Activated CD8-positive, alpha-beta T cell treated with anti-CD3 and anti-CD28 coated beads for 36 hours (primary cell): Measurements from ENCODE around the gene COX7A1. TPM values are rescaled to one million over a fixed set of nuclear protein-coding genes. Genes with fewer than 3 reads are reported as not detected.

ENCODE experiments used
- ATAC-seq: fragments of 200-7000 bp; cut with Tn5 transposase; one replicate; pipeline ENCODE4 v1.10.0; 2021; ENCODE audit warnings: mild to moderate bottlenecking, moderate library complexity
- CTCF ChIA-PET: fragments of 350-600 bp; sonication (Branson Sonifier 250); formaldehyde crosslinking; loops from one replicate; lab custom pipeline; 2021; ENCODE audit warnings: antibody characterized with exemption; lab: Charles Lee
- POLR2A ChIA-PET: fragments of 350-600 bp; sonication (Branson Sonifier 250); formaldehyde crosslinking; loops from one replicate; lab custom pipeline; 2021; ENCODE audit warnings: antibody characterized with exemption; lab: Charles Lee
- DNase-seq: peaks from one replicate; pipeline ENCODE4 v3.0.0-alpha.2; 2020
- H3K27ac Mint-ChIP-seq: one replicate; pipeline ENCODE4 v1.8.0; 2021; ENCODE audit warnings: mild to moderate bottlenecking, mixed read lengths
- H3K27me3 Mint-ChIP-seq: one replicate; pipeline ENCODE4 v1.8.0; 2021; ENCODE audit warnings: mixed read lengths
- H3K36me3 Mint-ChIP-seq: one replicate; pipeline ENCODE4 v1.8.0; 2021; ENCODE audit warnings: low read depth, mixed read lengths
- H3K4me1 Mint-ChIP-seq: one replicate; pipeline ENCODE4 v1.8.0; 2021; ENCODE audit warnings: low read depth, mixed read lengths
- H3K4me3 Mint-ChIP-seq: one replicate; pipeline ENCODE4 v1.8.0; 2021; ENCODE audit warnings: mild to moderate bottlenecking, moderate library complexity, mixed read lengths
- H3K9me3 Mint-ChIP-seq: one replicate; pipeline ENCODE4 v1.8.0; 2021; ENCODE audit warnings: mixed read lengths
- intact Hi-C: fragments of 100-400 bp; cut with micrococcal nuclease; formaldehyde crosslinking; loops from one replicate; pipeline ENCODE4 v1.10.0; 2022
- total RNA-seq, 2 experiments: library from RNA; stranded (reverse); gene quantifications; one replicate each; pipeline ENCODE4 v1.2.3, GENCODE V29; 2021
- TF ChIP-seq, protein P1 (sequence below): fragments of 200-600 bp; IDR thresholded peaks from one replicate; pipeline ENCODE4 v1.8.0; 2022; ENCODE audit warnings: antibody characterized with exemption, mild to moderate bottlenecking

The COX7A1 gene
- total RNA-seq, 2 experiments from 2014 or later, result not detected

DNA sequence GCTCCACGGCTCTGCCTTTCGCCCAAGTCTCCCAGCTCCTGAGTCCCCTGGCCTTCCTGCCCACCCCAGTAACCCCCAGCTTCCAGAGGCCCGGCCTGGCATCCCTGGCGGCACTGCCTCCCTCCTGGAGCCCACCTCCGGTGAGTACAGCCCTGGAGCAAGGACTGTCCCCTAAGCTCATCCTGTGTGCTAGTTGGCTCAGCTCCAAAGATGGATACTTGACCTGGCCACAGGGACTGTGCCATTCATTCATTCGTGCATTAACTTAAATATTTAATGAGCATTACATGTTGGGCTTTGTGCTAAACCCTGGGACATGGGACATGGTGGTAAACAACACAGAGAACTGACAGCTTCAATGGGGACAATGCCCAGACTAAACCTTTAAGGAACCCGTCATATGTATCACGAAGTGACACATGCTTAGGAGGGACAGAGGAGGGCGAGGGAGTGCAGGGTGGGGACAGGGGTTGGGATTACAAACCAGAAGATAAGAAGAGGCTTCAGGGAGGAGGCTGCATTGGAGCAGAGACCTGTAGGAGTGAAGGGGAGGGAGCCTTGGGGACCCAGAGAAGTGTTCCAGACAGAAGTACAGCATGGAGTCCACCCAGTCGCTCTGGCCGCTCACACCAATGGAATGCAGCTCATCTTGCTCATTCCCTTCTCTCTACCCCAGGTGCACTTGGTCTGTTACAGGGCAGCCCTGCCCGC, 48.2 kb downstream of the COX7A1 start:
- ChIA-PET POLR2A (interaction anchor here (0.9 to 1.4 kb wide), 5 partner anchors 9 to 90 kb away, joined by 3 to 5 read pairs (median 3); partner anchors contain the start of gene ALKBH6), CTCF (interaction anchor here (1.0 to 1.5 kb wide), 5 partner anchors 9 to 66 kb away, joined by 3 to 5 read pairs (median 3); no protein-coding TSS in a partner anchor)
- Mint-ChIP-seq H3K4me3 (no peak overlapping the region), H3K9me3 (no peaks in the 10 kb centered on the region), H3K36me3 (peaks cover 13% of the 10 kb centered on the region), H3K27ac (no peak overlapping the region), H3K27me3 (no peaks in the 10 kb centered on the region), H3K4me1 (no peaks in the 10 kb centered on the region)
- no peak for ATAC-seq
- intact Hi-C loops, result no loop called here
- TF ChIP-seq, protein P1, sequence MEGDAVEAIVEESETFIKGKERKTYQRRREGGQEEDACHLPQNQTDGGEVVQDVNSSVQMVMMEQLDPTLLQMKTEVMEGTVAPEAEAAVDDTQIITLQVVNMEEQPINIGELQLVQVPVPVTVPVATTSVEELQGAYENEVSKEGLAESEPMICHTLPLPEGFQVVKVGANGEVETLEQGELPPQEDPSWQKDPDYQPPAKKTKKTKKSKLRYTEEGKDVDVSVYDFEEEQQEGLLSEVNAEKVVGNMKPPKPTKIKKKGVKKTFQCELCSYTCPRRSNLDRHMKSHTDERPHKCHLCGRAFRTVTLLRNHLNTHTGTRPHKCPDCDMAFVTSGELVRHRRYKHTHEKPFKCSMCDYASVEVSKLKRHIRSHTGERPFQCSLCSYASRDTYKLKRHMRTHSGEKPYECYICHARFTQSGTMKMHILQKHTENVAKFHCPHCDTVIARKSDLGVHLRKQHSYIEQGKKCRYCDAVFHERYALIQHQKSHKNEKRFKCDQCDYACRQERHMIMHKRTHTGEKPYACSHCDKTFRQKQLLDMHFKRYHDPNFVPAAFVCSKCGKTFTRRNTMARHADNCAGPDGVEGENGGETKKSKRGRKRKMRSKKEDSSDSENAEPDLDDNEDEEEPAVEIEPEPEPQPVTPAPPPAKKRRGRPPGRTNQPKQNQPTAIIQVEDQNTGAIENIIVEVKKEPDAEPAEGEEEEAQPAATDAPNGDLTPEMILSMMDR, result no peak
- no peak for DNase-seq

DNA sequence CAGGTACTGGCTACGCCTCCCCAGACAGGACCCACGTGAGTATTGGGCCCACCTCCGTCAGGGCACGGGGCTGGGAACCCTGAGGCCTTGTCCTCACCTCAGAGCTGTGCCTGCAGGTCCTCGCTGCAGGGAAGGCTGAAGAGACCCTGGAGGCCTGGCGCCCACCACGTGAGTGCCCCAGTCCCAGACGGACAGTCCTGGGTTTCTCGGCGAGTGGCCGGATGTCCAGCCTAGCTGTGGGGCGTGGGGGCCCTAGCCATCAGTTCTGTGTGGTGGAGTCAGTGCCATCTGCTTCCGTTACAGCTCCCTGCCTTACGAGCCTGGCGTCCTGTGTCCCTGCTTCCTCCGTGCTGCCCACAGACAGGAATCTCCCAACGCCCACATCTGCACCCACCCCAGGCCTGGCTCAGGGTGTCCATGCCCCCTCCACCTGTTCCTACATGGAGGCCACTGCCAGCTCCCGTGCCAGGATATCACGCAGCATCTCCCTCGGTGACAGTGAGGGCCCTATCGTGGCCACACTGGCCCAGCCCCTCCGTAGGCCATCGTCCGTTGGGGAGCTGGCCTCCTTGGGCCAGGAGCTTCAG, 49.1 kb downstream of the COX7A1 start:
- intact Hi-C loops, result no loop called here
- Mint-ChIP-seq H3K9me3 (no peaks in the 10 kb centered on the region), H3K4me1 (no peaks in the 10 kb centered on the region), H3K27me3 (no peaks in the 10 kb centered on the region), H3K4me3 (no peak overlapping the region), H3K36me3 (peaks cover 16% of the 10 kb centered on the region), H3K27ac (no peak overlapping the region)
- POLR2A ChIA-PET, result interaction anchor here (1.0 to 1.4 kb wide), 4 partner anchors 8 to 89 kb away, joined by 3 to 5 read pairs (median 3); partner anchors contain the start of gene ALKBH6
- no peak for DNase-seq
- TF ChIP-seq, protein P1, result no peak
- no peak for ATAC-seq
- CTCF ChIA-PET, result interaction anchor here (1.1 to 1.5 kb wide), 3 partner anchors 25 to 67 kb away, joined by 3 to 5 read pairs (median 3); no protein-coding TSS in a partner anchor

DNA sequence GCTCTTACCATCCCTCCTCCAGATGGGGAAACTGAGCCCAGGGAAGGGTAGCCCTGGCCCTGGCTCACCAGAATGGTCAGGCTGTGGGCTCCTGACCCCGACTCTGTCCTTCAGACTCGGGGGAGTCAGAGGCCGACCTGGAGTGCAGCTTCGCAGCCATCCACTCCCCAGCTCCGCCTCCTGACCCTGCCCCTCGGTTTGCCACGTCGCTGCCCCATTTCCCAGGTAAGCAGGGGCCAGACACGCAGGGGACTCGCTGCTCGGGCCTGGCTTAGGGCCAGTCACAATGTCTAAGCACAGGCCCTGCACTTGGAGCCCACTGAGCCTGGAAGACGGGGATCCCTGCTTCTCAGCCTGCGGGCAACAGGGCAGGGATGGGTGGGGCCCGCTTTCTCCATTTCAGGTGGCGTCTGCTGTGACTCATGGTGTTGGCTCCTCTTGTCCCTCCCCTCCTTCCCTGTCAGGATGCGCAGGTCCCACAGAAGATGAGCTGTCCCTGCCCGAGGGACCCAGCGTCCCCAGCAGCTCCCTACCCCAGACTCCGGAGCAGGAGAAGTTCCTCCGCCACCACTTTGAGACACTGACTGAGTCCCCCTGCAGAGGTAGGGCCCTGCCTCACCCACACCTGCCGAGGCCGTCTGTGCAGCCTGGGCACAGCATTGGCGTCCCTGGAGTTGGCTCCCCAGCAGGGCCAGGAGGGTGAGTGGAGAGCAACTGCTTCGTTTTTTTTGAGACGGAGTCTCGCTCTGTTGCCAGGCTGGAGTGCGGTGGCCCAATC, 50.5 kb downstream of the COX7A1 start:
- Mint-ChIP-seq H3K9me3 (no peaks in the 10 kb centered on the region), H3K36me3 (peaks cover 21% of the 10 kb centered on the region), H3K4me3 (no peak overlapping the region), H3K27me3 (no peaks in the 10 kb centered on the region), H3K27ac (no peak overlapping the region), H3K4me1 (no peaks in the 10 kb centered on the region)
- ChIA-PET POLR2A (interaction anchor here (1.3 kb wide), 1 partner anchor 12 kb away, joined by 3 read pairs; no protein-coding TSS in a partner anchor), CTCF (no interaction called here)
- intact Hi-C loops, result no loop called here
- ATAC-seq (no peak), DNase-seq (no peak)
- TF ChIP-seq, protein P1, result no peak

Other genes with a start within 250 kb of the COX7A1 start
- 10 to 100 TPM; 57.1 to 72.0 TPM for gene HCST, start 249.9 kb downstream of the COX7A1 start, total RNA-seq
- 1 to 10 TPM in 1 of 2 experiments, under 1 TPM in 1; 0.81 to 1.5 TPM for gene TYROBP, start 244.2 kb downstream of the COX7A1 start, total RNA-seq
- 1 to 10 TPM; 4.8 to 6.6 TPM for gene LRFN3, start 216.1 kb downstream of the COX7A1 start, total RNA-seq
- 10 to 100 TPM; 22.8 to 24.7 TPM for gene SDHAF1, start 157.3 kb downstream of the COX7A1 start, total RNA-seq
- gene SYNE4, start 143.6 kb downstream of the COX7A1 start, total RNA-seq, result 1 to 10 TPM; 2.4 to 3.3 TPM
- 10 to 100 TPM; 36.5 to 37.5 TPM for gene ALKBH6, start 138.2 kb downstream of the COX7A1 start, total RNA-seq
- gene CLIP3, start 119.6 kb downstream of the COX7A1 start, total RNA-seq, result 1 to 10 TPM in 1 of 2 experiments, under 1 TPM in 1; 0.74 to 1.2 TPM
- gene THAP8, start 98.2 kb downstream of the COX7A1 start, total RNA-seq, result 1 to 10 TPM; 3.4 to 3.7 TPM
- 10 to 100 TPM; 19.8 to 22.6 TPM for gene WDR62, start 97.5 kb downstream of the COX7A1 start, total RNA-seq
- not detected for gene OVOL3, start 41.3 kb downstream of the COX7A1 start, total RNA-seq
- gene POLR2I, start 37.6 kb downstream of the COX7A1 start, total RNA-seq, result 10 to 100 TPM; 68.4 to 76.5 TPM
- 10 to 100 TPM; 74.9 to 81.7 TPM for gene TBCB, start 37.0 kb downstream of the COX7A1 start, total RNA-seq
- 100 to 1,000 TPM; 250 to 275 TPM for gene CAPNS1, start 12.4 kb downstream of the COX7A1 start, total RNA-seq
- 1 to 10 TPM; 1.3 to 1.6 TPM for gene ZNF565, start 62.2 kb upstream of the COX7A1 start, total RNA-seq
- gene ZNF146, start 62.7 kb upstream of the COX7A1 start, total RNA-seq, result 100 to 1,000 TPM; 102 to 109 TPM
- 1 to 10 TPM; 1.9 to 2.1 TPM for gene ZFP14, start 226.8 kb upstream of the COX7A1 start, total RNA-seq